NT2/D1 (cell line): ENCODE measurements around the gene RGS14.

Source experiments
- SUZ12 ChIP-seq: IDR thresholded peaks from 2 replicates; pipeline ENCODE4 v1.6.1; 2011; ENCODE audit not compliant: insufficient read length, insufficient read depth; ENCODE audit errors: extremely low read depth
- YY1 ChIP-seq: IDR thresholded peaks from 2 replicates; pipeline ENCODE4 v1.6.1; 2011; ENCODE audit not compliant: insufficient read length, insufficient read depth

DNA sequence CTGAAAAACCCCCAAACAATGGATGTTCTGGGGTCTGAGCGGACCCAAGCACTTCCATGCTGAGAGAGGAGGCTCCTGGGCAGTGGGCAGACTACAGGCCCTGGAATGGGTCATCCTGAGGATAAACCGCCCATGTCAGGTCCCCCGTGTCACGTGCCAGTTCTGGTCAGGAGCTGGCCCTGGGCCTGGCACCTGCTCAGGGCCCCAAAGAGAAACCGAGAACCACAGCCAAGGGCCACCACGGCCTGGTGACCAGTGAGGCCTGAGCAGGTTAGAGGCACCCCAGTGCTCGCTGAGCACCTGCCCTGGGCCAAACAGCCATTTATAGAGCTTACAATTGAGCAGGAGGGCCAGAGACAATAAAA lies 22.0 kb upstream of the RGS14 start:
- TF ChIP-seq YY1 (no peak), SUZ12 (no peak)
